ENCODE data around the gene NLN.

DNA sequence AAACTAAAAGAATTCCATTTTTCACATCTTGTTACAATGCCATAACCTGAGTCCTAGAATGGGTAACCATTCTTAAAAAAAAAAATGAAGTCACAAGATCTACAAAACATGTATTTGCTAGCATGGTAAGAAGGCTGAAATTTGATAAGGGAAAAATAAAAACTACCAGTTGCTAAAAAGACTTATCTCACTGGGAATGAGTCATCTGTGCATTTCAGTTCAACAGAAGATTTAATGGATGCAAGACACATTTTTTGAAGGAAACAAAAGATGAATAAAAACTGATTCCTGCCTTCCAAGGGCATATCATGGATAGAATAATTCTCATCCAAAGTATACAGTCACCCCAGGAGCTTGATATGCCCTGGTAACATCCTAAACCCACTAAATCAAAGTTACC is 47.3 kb upstream of the NLN start:
- TF ChIP-seq CTCF (IDR thresholded peaks at IDR 0.05; ENCODE audit: poor library complexity) (no peak), EZH2phosphoT487 (IDR thresholded peaks at IDR 0.05; ENCODE audit: low read depth, severe bottlenecking, unreplicated experiment) (no peak)

All from hepatocyte (in vitro differentiated cells).